ENCODE data around the gene TBRG1.
"Not testable (repeated sequence)": the region's sequence is repeated elsewhere in the genome, so short reads cannot be mapped to it uniquely, and the experiment has no call there.

The TBRG1 gene

GRCh38 chr11:124622531-124623451 lies at the start of gene TBRG1:
Gene TBRG1, plus strand, starts transcription at chr11:124622864. Its CDS starts 220 bp downstream, at chr11:124623084.
- DNase-seq (ENCODE audit: low read depth), result peak; percentile 69

DNA sequence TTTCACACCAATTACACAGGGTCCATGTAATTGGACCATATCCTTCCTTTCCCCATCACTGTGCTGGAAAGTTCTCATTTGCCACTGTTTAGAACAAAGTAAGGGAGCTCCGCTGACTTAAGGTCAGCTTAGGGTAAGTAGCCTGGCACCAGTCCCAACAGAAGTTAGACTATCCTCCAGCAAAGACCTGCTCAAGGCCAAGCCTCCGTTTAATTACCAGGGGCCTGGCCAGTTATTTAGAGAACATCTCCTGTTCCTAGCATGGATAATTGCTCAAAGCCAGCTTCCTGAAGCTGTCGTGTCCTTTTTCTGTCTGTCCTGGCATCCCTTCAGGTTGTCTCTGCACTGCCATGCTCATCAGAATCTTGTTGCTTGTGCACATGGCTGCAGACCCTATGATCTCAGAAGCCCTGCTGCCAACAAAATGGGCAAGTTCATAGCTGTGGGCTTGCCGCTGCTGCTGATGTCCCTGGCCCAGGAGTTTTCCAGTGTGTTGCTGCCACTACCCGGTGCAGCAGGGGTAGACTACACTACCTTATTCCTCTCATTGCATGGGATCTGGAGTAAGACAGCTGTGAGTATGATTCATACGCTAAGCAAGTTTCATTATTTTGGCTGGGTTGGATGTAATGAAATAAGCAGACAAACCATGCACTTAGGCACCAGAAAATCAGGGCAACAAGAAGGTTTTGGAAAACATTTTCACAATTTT lies 44.8 kb upstream of the TBRG1 start:
- no peak for DNase-seq (ENCODE audit: low read depth)

GRCh38 chr11:124578761-124579160 lies 43.9 kb upstream of the TBRG1 start:
- no peak for DNase-seq (ENCODE audit: low read depth)

- no peak for DNase-seq (ENCODE audit: low read depth)
Measured at GRCh38 chr11:124581817-124582216, 40.8 kb upstream of the TBRG1 start.

- no peak for DNase-seq (ENCODE audit: low read depth)
Measured at GRCh38 chr11:124582565-124582964, 40.1 kb upstream of the TBRG1 start.

GRCh38 chr11:124583781-124584180 lies 38.9 kb upstream of the TBRG1 start:
- DNase-seq (ENCODE audit: low read depth), result no peak

- no peak for DNase-seq (ENCODE audit: low read depth)
Measured at GRCh38 chr11:124584681-124585372, 37.8 kb upstream of the TBRG1 start.

- DNase-seq (ENCODE audit: low read depth), result peak; percentile 39
Measured at GRCh38 chr11:124586238-124586860, 36.3 kb upstream of the TBRG1 start.

DNA sequence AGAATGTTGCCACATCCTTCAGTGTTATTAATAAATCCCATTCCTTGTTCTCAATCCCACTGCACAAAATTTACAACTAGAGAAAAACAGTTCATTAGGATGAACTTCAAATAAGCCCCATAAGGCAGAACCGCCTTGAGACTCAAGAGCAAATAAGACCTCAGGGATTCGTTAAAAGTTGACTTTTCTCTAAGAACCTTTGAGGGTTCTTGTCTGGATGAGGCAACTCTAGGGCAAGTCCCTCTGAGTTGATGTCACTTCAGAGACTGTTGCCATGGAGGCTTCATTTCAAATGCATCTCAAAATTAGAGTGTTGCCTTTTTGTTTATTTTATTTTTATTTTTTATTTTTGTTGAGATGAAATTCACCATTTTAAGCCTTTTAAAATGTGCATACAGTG lies 31.2 kb upstream of the TBRG1 start:
- DNase-seq (ENCODE audit: low read depth), result no peak

DNA sequence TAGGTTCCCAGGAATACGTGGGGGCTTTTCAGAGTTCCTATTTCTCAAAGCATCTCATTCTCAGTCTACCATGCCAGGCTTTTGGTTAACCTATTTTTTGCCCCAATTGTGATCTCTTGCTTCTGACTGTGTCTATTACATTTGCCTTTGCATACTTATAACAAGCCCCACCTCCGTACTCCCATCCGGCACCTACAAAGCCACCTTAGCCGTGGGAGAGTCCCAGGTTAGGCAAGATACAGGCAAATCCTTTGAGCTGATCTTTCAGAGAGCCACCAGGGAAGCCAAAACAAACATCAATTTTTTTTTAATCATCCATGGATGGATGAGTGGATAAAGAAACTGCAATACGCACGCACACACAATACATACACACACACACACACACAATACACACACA lies 30.0 kb upstream of the TBRG1 start:
- no peak for DNase-seq (ENCODE audit: low read depth)

- DNase-seq (ENCODE audit: low read depth), result no peak
Measured at GRCh38 chr11:124595302-124595701, 27.4 kb upstream of the TBRG1 start.

DNA sequence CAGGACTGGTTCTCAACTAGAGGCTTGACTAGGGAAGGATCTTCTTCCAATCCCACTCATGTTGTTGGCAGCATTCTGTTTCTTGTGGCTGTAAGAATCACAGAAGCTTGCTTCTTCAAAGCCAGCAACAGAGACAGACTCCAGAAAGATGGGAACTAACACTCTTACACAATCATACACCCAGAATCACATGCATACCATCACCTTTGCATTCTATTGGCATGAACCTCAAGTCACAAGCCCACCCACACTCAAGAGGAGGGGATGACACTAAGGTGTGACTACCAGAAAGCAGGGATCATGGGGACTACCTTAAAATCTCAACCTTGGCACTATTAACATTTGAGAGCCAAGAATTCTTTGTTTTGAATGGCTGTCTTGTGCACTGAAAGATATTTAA lies 25.0 kb upstream of the TBRG1 start:
- no peak for DNase-seq (ENCODE audit: low read depth)

DNA sequence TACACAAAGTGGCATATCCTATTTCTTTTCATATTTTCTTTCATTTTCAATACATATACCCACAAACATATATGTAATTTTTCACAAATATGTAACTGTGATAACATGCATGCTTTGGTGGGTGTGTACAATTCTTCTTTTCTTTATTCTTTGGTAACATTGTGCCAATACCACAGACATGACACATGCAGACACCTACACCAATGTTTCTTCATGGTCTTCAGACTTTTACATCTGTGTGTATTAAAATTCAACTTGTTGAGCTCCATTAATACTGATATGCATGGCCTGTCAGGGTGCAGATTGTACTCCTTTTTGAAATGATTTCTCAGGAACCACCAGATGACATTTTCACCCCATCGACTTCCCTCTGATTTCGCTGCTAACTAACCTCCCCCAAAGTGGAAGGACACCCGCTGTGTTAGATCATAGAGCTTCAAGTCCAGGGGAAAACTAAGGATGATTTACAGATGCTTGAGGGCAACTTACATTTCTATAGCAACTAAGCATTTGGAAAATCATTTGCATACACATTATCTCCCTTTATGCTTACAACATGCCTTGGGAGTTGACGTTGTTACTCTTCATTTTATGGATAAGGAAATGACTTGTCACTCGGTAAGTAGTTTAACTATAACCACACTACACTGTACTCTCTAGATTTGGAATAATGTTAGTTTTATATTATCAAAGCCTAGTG lies 21.9 kb upstream of the TBRG1 start:
- DNase-seq (ENCODE audit: low read depth), result no peak

- no peak for DNase-seq (ENCODE audit: low read depth)
Measured at GRCh38 chr11:124602193-124602592, 20.5 kb upstream of the TBRG1 start.

DNA sequence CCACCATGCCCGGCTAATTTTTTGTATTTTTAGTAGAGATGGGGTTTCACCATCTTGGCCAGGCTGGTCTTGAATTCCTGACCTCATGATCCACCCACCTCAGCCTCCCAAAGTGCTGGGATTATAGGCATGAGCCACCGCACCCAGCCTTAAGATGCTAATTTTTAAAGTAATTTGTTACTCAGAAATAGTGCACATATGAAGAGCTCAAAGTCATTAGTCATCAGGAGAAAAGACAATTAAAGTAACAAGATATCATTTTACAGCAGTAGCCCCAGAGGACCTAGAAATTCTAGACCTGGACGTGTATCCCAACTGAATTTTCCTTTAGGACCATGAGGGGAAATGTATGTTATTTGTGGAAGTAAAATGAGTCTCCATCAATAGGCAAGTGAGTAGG lies 19.9 kb upstream of the TBRG1 start:
- not testable (repeated sequence) for DNase-seq (ENCODE audit: low read depth)

GRCh38 chr11:124605719-124606118 lies 16.9 kb upstream of the TBRG1 start:
- DNase-seq (ENCODE audit: low read depth), result no peak

- DNase-seq (ENCODE audit: low read depth), result no peak
Measured at GRCh38 chr11:124608147-124608546, 14.5 kb upstream of the TBRG1 start.

DNA sequence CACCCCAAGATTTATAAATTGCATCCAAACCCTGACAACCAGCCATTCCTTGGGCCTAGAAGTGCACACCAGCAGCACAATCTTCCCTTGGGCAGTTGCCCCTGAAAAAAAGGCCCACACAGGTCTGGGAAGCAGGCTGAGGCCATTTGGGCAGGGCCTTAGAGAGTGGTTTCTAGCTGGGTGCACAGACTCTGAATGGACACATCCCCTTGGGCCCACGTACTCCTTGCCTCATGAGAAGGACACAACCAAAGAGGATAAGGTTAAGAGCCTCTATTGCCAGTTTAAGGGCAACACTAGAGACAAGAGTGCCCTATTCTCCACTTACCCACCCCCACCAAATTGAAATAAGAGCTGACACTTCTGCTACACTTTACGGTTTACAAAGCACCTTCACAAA lies 12.4 kb upstream of the TBRG1 start:
- no peak for DNase-seq (ENCODE audit: low read depth)

DNA sequence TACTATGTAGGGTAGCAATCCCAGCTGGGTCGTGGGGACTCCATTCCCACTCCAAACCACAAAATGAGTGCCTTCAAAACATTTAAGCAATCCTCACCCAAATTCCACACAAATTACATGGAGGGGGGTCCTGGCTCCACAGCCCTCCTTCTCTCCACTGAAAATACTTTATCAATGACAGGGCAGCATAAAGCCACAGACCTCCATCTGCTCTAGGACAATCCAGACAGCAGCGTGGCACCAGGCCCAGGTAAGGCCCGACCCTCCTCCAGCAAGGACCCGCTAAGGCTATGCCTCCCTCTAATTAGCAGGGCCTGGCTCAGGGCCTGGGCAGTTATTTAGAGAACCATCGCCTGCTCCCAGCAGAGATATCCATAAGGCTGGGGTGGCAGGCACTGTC lies 11.6 kb upstream of the TBRG1 start, which contains the start of gene PANX3:
PANX3 (plus strand) TSS at position 365 of the 400 bp plus-strand sequence. CDS start 129 bp downstream, outside the sequence.
- no peak for DNase-seq (ENCODE audit: low read depth)

GRCh38 chr11:124612045-124612444 lies 10.6 kb upstream of the TBRG1 start:
- no peak for DNase-seq (ENCODE audit: low read depth)

- DNase-seq (ENCODE audit: low read depth), result no peak
Measured at GRCh38 chr11:124612567-124613246, 10.0 kb upstream of the TBRG1 start.

Measured in activated T-cell treated with anti-CD3 and anti-CD28 coated beads for 1 hour (primary cell).